HG02623 (cell line): ENCODE measurements around the gene CHD3.
A peak's percentile ranks its signal among the peaks of the same experiment; 100 is the strongest.

ENCODE experiments used
- ATAC-seq: cut with Tn5 transposase; IDR thresholded peaks from one replicate; pipeline ENCODE4 v1.9.1; 2021; ENCODE audit warnings: moderate library complexity; ENCODE audit not compliant: unreplicated experiment

CHD3 gene

DNA sequence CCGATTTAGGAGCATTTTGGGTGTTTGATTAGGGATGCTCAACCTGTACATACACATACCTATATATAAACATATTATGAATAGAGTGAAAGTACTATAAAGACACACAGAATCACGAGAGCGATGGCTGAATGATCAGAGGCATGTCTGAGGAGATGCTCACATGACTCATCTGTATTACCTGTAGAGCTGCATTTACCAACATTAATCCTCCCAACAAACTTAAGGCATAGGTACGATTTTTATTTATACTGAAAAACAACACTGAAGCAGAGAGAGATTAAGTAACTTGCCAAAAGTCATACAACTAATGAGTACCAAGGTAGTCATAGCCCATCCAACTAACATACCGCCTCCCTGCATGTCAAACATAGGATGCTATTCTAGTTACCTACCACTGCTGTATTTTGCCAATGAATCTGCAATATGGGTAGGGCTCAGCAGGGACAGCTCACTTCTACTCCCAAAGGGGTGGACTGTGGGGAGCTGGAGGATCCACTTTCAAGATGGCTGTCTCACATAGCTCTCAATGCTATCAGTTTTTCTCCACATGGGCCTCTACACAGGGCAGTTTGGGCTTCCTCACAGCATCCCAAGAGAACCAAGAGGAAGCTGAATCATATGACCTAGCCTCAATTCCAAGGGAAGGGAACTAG lies 23.5 kb upstream of the CHD3 start:
- ATAC-seq, result no peak

GRCh38 chr17:7867881-7868329 lies 20.7 kb upstream of the CHD3 start:
- no peak for ATAC-seq

DNA sequence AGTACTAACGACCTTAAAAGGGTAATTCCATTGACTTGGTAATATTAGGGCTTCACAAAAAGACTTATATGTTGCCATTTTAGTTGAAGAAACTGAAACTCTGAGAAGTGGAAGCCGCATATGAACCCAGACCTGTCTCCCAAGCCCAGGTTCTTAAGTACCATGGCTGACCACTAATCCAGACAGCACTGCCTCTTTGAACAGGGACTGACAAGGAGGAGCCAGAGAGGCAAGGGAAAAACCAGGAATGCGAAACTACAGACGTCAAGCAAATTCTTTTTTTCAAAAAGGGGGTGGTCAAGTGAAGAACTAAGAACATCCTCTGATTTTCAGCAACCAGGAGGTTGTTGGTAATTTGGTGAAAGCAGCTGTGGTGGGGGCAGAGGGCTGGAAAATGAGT lies 15.5 kb upstream of the CHD3 start:
- ATAC-seq, result no peak

GRCh38 chr17:7875804-7876370 lies 12.7 kb upstream of the CHD3 start:
- ATAC-seq, result no peak

- ATAC-seq, result no peak
Measured at GRCh38 chr17:7878234-7878633, 10.4 kb upstream of the CHD3 start.

GRCh38 chr17:7880076-7880868 lies 8.3 kb upstream of the CHD3 start:
- ATAC-seq, result no peak

DNA sequence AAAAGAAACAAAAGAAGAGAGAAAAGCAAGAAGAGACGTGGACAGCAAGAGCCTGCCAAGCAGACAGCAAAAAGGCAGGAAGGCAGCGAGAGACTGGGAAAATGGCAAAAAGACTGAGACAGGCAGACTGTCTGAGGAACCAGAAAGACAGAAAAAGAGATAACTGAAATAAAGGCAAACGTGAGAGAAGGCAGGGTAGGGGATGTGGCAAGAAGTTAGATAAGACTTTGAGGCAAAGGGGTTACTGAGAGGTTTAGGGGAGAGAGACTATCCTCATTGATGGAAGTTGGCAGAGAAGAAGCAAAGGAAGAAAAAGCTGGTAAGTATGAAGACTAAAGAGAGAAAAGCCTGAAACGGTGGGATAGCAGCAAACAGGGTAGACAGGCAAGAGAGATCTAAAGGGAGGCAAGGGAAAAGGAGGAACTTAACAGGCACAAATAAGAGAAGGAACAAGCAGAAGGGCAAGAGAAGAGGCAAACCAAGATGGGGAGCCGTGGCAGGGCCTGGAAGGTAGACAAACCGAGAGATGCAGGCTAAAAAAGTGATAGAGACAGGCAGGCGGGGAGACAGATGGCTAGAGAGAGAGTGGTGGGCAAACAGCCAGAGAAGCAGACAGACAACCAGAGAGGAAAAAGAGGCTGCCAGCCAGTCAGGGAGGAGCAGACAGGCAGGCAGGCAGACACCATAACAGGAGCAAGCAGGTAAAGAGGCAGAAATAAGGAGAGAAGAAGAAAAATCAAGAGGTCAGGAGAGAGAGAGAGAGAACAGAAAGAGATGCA lies 7.1 kb upstream of the CHD3 start:
- ATAC-seq, result no peak

DNA sequence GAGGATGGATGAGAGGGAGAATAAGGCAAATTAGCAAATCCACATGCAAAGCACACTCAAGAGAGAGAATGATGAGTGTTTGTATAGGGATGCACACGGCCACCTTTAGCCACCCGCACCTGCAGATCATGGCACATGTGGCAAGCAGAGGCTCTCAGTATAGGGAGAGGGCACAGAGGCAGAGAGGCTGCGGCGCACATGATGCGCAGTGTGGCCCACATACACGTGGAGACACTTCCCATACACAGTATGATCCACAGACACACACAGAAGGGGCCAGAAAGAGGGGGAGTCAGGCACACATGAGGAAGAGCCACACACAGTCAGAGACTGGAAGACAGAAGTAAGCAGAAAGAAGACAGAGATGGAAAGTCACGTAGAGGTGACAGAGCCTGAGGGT lies 6.5 kb upstream of the CHD3 start:
- ATAC-seq, result no peak

GRCh38 chr17:7882629-7883028 lies 6.0 kb upstream of the CHD3 start:
- ATAC-seq, result no peak

- no peak for ATAC-seq
Measured at GRCh38 chr17:7883781-7884386, 4.7 kb upstream of the CHD3 start.

DNA sequence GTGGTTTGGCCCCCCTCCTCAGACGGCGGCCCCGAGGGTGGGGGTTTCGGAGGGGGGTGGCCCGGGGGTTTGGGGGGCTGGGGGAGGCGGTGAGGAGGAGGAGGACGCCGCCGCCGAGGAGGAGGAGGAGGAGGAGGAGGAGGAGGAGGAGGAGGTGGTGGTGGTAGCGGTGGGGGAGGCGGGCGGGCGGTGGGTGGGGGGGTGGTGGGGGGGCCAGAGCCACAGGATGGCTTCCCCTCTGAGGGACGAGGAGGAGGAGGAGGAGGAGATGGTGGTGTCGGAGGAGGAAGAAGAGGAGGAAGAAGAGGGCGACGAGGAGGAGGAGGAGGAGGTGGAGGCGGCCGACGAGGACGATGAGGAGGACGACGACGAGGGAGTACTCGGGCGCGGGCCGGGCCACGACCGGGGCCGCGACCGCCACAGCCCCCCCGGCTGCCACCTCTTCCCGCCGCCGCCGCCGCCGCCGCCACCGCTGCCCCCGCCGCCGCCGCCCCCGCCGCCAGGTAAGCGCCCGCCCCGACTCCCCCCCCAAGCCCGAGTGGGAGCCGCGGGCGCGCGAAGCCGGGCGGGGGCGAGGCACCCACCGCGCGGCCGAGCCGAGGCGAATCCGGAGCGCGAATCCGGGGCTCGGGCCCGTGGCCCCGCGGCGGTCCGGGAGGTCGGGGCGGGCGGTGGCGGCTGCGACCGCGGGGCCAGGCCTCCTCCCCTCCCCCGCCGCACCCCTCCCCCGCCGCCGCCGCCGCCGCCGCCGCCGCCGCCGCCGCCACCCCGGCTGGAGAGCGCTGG lies 3.8 kb upstream of the CHD3 start:
- no peak for ATAC-seq

GRCh38 chr17:7885367-7886226 lies 3.0 kb upstream of the CHD3 start:
- ATAC-seq, result no peak

GRCh38 chr17:7886227-7887037 lies 2.2 kb upstream of the CHD3 start:
- ATAC-seq, result no peak

GRCh38 chr17:7887038-7887481 lies 1.5 kb upstream of the CHD3 start:
- no peak for ATAC-seq

- ATAC-seq, result peak; percentile 43
Measured at GRCh38 chr17:7887482-7888183, 956 bp upstream of the CHD3 start.

DNA sequence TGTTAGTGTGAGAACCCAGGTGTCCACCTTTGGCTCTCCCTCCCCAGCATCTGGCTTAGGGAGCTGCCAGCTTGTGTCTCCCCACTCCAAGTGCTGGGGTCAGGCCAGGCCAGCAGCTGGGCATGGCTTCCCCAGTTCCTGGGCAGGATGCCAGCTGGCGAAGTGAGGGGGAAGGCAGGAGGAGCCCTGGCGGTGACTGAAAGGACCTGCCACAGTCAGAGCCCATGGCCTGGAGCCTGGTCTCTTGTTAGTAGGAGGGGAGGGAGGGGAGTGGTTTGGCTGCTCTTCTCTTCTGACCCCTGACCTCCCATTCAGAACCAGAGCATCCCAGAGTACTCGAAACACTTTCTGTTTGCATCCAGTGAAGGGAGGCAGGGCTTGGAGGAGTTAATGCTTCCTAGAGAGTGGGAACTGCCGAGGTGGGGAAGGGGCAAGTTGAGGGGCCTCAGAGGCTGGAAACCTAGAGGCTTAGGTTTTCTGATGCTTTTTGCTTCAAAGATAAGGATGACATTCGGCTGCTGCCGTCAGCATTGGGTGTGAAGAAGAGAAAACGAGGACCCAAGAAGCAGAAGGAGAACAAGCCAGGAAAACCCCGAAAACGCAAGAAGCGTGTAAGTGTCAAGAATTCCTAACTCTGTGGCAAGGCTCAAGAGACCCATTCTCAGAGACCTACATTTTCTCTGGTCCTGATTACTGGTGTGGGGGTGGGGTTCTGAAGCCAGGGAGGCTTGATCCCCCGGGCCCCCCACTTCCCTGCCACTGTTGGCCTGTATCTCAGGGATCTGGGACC lies 772 bp downstream of the CHD3 start:
- no peak for ATAC-seq
